ENCODE data around the gene RERE.

DNA sequence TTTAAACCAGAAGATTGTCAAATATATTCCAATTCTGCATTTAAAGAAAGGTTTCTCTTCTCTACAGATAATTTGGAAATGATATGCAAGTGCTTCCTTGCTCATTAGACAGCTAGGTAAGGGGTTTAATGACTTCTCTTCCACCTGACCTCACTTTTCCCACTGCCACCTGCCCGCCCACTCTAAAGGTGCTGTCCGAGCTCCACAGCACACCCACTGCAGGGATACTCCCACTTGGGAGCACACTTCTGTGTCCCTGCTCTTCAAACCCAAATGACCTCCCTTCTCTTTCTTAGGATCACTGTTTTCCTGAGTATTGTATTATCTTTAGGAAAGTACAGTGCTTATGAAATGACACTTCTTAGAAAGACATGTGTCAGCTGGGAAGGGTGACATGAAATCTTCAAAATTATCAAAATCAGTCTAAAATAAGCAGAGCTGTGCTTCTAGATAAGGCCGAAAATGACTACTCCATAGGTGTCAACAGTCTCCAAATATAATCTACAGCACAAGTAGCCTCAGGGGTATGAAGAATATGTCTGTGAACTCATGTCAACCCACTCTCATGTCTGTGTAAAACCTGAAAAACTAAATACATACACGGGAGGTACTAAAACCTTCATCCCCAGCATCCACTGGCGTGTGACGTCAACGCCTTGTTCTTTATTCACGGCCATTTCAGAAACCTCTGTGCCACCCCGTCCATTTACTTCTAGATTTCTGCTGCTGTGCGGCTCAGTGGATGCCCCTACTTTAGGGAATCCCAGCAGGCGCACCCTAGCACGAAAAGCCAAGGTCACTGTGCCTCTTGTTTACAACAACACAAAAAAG lies 428.5 kb downstream of the RERE start:
- TF ChIP-seq, protein P1, sequence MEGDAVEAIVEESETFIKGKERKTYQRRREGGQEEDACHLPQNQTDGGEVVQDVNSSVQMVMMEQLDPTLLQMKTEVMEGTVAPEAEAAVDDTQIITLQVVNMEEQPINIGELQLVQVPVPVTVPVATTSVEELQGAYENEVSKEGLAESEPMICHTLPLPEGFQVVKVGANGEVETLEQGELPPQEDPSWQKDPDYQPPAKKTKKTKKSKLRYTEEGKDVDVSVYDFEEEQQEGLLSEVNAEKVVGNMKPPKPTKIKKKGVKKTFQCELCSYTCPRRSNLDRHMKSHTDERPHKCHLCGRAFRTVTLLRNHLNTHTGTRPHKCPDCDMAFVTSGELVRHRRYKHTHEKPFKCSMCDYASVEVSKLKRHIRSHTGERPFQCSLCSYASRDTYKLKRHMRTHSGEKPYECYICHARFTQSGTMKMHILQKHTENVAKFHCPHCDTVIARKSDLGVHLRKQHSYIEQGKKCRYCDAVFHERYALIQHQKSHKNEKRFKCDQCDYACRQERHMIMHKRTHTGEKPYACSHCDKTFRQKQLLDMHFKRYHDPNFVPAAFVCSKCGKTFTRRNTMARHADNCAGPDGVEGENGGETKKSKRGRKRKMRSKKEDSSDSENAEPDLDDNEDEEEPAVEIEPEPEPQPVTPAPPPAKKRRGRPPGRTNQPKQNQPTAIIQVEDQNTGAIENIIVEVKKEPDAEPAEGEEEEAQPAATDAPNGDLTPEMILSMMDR (conservative IDR thresholded peaks at IDR 0.05; ENCODE audit: low read depth in 2 of 2), result no peak
- TF ChIP-seq EZH2phosphoT487 (IDR thresholded peaks at IDR 0.05; ENCODE audit: unreplicated experiment), result no peak
- no peak for TF ChIP-seq POLR2AphosphoS5 (IDR thresholded peaks at IDR 0.05; ENCODE audit: low read depth)
- no peak for TF ChIP-seq EZH2 (IDR thresholded peaks at IDR 0.05; ENCODE audit: low read depth, unreplicated experiment)
- TF ChIP-seq REST (IDR thresholded peaks at IDR 0.05; ENCODE audit: unreplicated experiment), result no peak
- no peak for TF ChIP-seq CREB1 (CRISPR knock-in tag; IDR thresholded peaks at IDR 0.05; ENCODE audit: low read depth)
- no peak for TF ChIP-seq ZNF331 (CRISPR knock-in tag; IDR thresholded peaks at IDR 0.05; ENCODE audit: low read depth)
- TF ChIP-seq JUNB (IDR thresholded peaks at IDR 0.05; ENCODE audit: unreplicated experiment), result no peak
- TF ChIP-seq STAT1 (IDR thresholded peaks at IDR 0.05; ENCODE audit: unreplicated experiment), result no peak
- TF ChIP-seq NANOG (IDR thresholded peaks at IDR 0.05; ENCODE audit: borderline replicate concordance), result no peak
- no peak for TF ChIP-seq ZNF114 (CRISPR knock-in tag; IDR thresholded peaks at IDR 0.05)
